H1 (cell line): ENCODE data around the gene NR2F1-AS1. TPM values are rescaled to one million over a fixed set of nuclear protein-coding genes. Genes with fewer than 3 reads are reported as not detected.

Source experiments
- CTCF ChIA-PET: fragments of 300-600 bp; sonication (Branson Sonifier 250); formaldehyde crosslinking; loops from one replicate; lab custom pipeline; 2021; ENCODE audit not compliant: partially characterized antibody; lab: Charles Lee
- POLR2A ChIA-PET: fragments of 300-600 bp; sonication (Branson Sonifier 250); formaldehyde crosslinking; loops from one replicate; lab custom pipeline; 2021; ENCODE audit warnings: inconsistent platforms; ENCODE audit not compliant: partially characterized antibody; lab: Charles Lee
- DNase-seq, 2 experiments: peaks; one replicate each; pipeline versions ENCODE4 v3.0.0 to v3.0.0-alpha.2; 2010 to 2022; ENCODE audit warnings: low spot score in 2 of 2, low read depth in 1 of 2, mixed read lengths in 1 of 2
- FAIRE-seq: peaks from 2 replicates; lab custom pipeline; 2011; peaks lifted over from hg19 to GRCh38; lab: Jason Lieb, UNC
- H2AFZ ChIP-seq: 2 replicates; pipeline ENCODE4 v1.8.1; 2012; ENCODE audit warnings: low read length, inconsistent platforms
- H2AK5ac ChIP-seq: 2 replicates; pipeline ENCODE4 v1.6.1; 2013; ENCODE audit warnings: low read depth, low read length
- H2BK120ac ChIP-seq: replicated peaks from 2 replicates; pipeline ENCODE3; 2013; ENCODE audit warnings: low read depth, low read length, inconsistent platforms
- H2BK12ac ChIP-seq: 2 replicates; pipeline ENCODE4 v1.6.1; 2013; ENCODE audit warnings: low read depth, low read length
- H2BK15ac ChIP-seq: 2 replicates; pipeline ENCODE4 v1.6.1; 2013; ENCODE audit warnings: low read length
- H2BK20ac ChIP-seq: 2 replicates; pipeline ENCODE4 v1.6.1; 2013; ENCODE audit warnings: low read length
- H2BK5ac ChIP-seq: 2 replicates; pipeline ENCODE4 v1.6.1; 2013; ENCODE audit warnings: low read depth, low read length
- H3K14ac ChIP-seq: 2 replicates; pipeline ENCODE4 v1.6.1; 2013; ENCODE audit warnings: inconsistent platforms; ENCODE audit not compliant: insufficient read length
- H3K18ac ChIP-seq: 2 replicates; pipeline ENCODE4 v1.6.1; 2013; ENCODE audit warnings: low read length; ENCODE audit errors: extremely low read depth
- H3K23ac ChIP-seq: 2 replicates; pipeline ENCODE4 v1.6.1; 2013; ENCODE audit warnings: inconsistent platforms; ENCODE audit not compliant: insufficient read length
- H3K23me2 ChIP-seq: 2 replicates; pipeline ENCODE4 v1.6.1; 2013; ENCODE audit warnings: low read depth, low read length
- H3K27ac ChIP-seq: 2 replicates; pipeline ENCODE4 v1.6.1; 2011; ENCODE audit warnings: low read depth, low read length, inconsistent platforms
- H3K27me3 ChIP-seq, 4 experiments: replicated peaks in 1 of 4; 1 replicate in 1 of 4; 2 replicates in 3 of 4; pipeline versions ENCODE4 v1.6.1 to v1.8.1; 2011 to 2013; ENCODE audit warnings: low read length in 3 of 4, mild to moderate bottlenecking in 3 of 4, inconsistent platforms in 2 of 4, mixed read lengths in 2 of 4, moderate library complexity in 1 of 4; ENCODE audit not compliant: control insufficient read depth in 3 of 4, insufficient read depth in 3 of 4; ENCODE audit errors: extremely low read depth in 1 of 4
- H3K36me3 ChIP-seq, 4 experiments: 2 replicates each; pipeline versions ENCODE4 v1.6.1 to v1.8.1; 2011 to 2013; ENCODE audit warnings: mild to moderate bottlenecking in 4 of 4, low read length in 3 of 4, moderate library complexity in 2 of 4, control low read depth in 1 of 4, inconsistent platforms in 1 of 4; ENCODE audit not compliant: insufficient read depth in 4 of 4, control insufficient read depth in 2 of 4
- H3K4ac ChIP-seq: replicated peaks from 2 replicates; pipeline ENCODE3; 2013; ENCODE audit warnings: low read length, low read depth, mixed read lengths, inconsistent platforms; ENCODE audit not compliant: insufficient read length
- H3K4me1 ChIP-seq, 4 experiments: replicated peaks in 1 of 4; 1 replicate in 1 of 4; 2 replicates in 3 of 4; pipeline versions ENCODE4 v1.6.1 to v1.8.1; 2011 to 2013; ENCODE audit warnings: low read length in 3 of 4, inconsistent platforms in 2 of 4, mixed read lengths in 1 of 4; ENCODE audit not compliant: insufficient read depth in 4 of 4, control insufficient read depth in 3 of 4
- H3K4me2 ChIP-seq, 2 experiments: 2 replicates each; pipeline versions ENCODE4 v1.6.1 to v1.8.1; 2011 to 2013; ENCODE audit warnings: low read depth in 2 of 2, low read length in 2 of 2, control low read depth in 1 of 2, inconsistent platforms in 1 of 2, mild to moderate bottlenecking in 1 of 2; ENCODE audit not compliant: insufficient read depth in 1 of 2
- H3K4me3 ChIP-seq, 4 experiments: fragments of 200-600, 300-600 bp in 1 of 4; sonication (generic), shearing (Covaris generic), sonication (Bioruptor Twin) in 1 of 4; 2 replicates each; pipeline versions ENCODE4 v1.5.1 to v1.8.1; 2011 to 2016; ENCODE audit warnings: low read length in 4 of 4, low read depth in 3 of 4, control low read depth in 2 of 4, inconsistent platforms in 2 of 4, mild to moderate bottlenecking in 2 of 4, mixed read lengths in 1 of 4, moderate library complexity in 1 of 4; ENCODE audit not compliant: insufficient read depth in 2 of 4; ENCODE audit errors: extremely low read depth in 1 of 4
- H3K56ac ChIP-seq: replicated peaks from 2 replicates; pipeline ENCODE3; 2013; ENCODE audit warnings: low read depth, mild to moderate bottlenecking, mixed read lengths, low read length, inconsistent platforms; ENCODE audit not compliant: insufficient read length
- H3K79me1 ChIP-seq: 2 replicates; pipeline ENCODE4 v1.6.1; 2013; ENCODE audit warnings: low read depth, low read length, control low read depth
- H3K79me2 ChIP-seq, 2 experiments: 2 replicates each; pipeline versions ENCODE4 v1.6.1 to v1.8.1; 2012 to 2013; ENCODE audit warnings: low read length in 2 of 2, mild to moderate bottlenecking in 2 of 2, inconsistent platforms in 1 of 2; ENCODE audit not compliant: insufficient read depth in 2 of 2, control insufficient read depth in 1 of 2
- H3K9ac ChIP-seq, 4 experiments: replicated peaks in 1 of 4; 1 replicate in 1 of 4; 2 replicates in 3 of 4; pipeline versions ENCODE4 v1.6.1 to v1.8.1; 2011 to 2013; ENCODE audit warnings: low read depth in 3 of 4, low read length in 3 of 4, control low read depth in 2 of 4, mild to moderate bottlenecking in 2 of 4, moderate library complexity in 2 of 4, inconsistent platforms in 1 of 4; ENCODE audit errors: extremely low read depth in 1 of 4
- H3K9me3 ChIP-seq, 2 experiments: 2 replicates each; pipeline versions ENCODE4 v1.6.1 to v1.8.1; 2012 to 2013; ENCODE audit warnings: mild to moderate bottlenecking in 2 of 2, moderate library complexity in 2 of 2, control low read depth in 1 of 2, inconsistent platforms in 1 of 2, low read depth in 1 of 2, low read length in 1 of 2, mixed read lengths in 1 of 2; ENCODE audit not compliant: insufficient read depth in 2 of 2
- H4K20me1 ChIP-seq, 2 experiments: replicated peaks in 1 of 2; 2 replicates each; pipeline versions ENCODE3 to v1.8.1; 2011 to 2013; ENCODE audit warnings: inconsistent platforms in 2 of 2, low read length in 2 of 2, mild to moderate bottlenecking in 1 of 2; ENCODE audit not compliant: insufficient read depth in 2 of 2, control insufficient read depth in 1 of 2
- H4K5ac ChIP-seq: 2 replicates; pipeline ENCODE4 v1.6.1; 2013; ENCODE audit warnings: low read length, low read depth, mixed read lengths, inconsistent platforms; ENCODE audit not compliant: insufficient read length
- H4K8ac ChIP-seq: 2 replicates; pipeline ENCODE4 v1.8.0; 2013; ENCODE audit warnings: mild to moderate bottlenecking, moderate library complexity, low read length, inconsistent platforms; ENCODE audit not compliant: insufficient read depth; ENCODE audit errors: extremely low read depth
- H4K91ac ChIP-seq: replicated peaks from 2 replicates; pipeline ENCODE3; 2013; ENCODE audit warnings: low read length, mixed read lengths, inconsistent platforms; ENCODE audit not compliant: insufficient read length
- CBX8 ChIP-seq: fragments of 300-800, 300-1000 bp; sonication (generic); IDR thresholded peaks from 2 replicates; pipeline ENCODE4 v1.7.1; 2016; ENCODE audit warnings: low read depth, low read length, borderline replicate concordance
- EZH2 ChIP-seq: fragments of 200-600 bp; sonication (generic); IDR thresholded peaks from 2 replicates; pipeline ENCODE4 v1.7.1; 2012; ENCODE audit warnings: low read depth, mild to moderate bottlenecking, moderate library complexity, low read length, inconsistent platforms; ENCODE audit not compliant: severe bottlenecking
- TAF1 ChIP-seq: IDR thresholded peaks from 2 replicates; pipeline ENCODE4 v1.6.1; 2011; ENCODE audit warnings: mild to moderate bottlenecking, low read depth, low read length
- WGBS, 2 experiments: shearing (Covaris generic) in 1 of 2; methylation state at CpG; one replicate each; pipeline versions ENCODE4 v1.1.6 to v1.1.7; 2013 to 2015; ENCODE audit warnings: low lambda C conversion rate in 2 of 2, mixed read lengths in 2 of 2, inconsistent platforms in 1 of 2, low coverage in 1 of 2, missing lambda C conversion rate in 1 of 2; ENCODE audit not compliant: insufficient replicate concordance in 2 of 2, insufficient coverage in 1 of 2, insufficient read length in 1 of 2; ENCODE audit errors: extremely low coverage in 1 of 2, missing lambda C conversion rate in 1 of 2; 5-methylcytosine and 5-hydroxymethylcytosine counted together
- polyA plus RNA-seq, 7 experiments: library from polyadenylated mRNA; depleted of rRNA in 3 of 7; stranded (reverse) in 5 of 7; unstranded in 2 of 7; fragments of >200 nt in 5 of 7; fragments of 200-250 nt in 2 of 7; gene quantifications; 1 replicate in 5 of 7; 2 replicates in 1 of 7; 4 replicates in 1 of 7; pipeline versions ENCODE4 v1.2.1 to v1.2.3, GENCODE V29; 2011 to 2013; ENCODE audit warnings: missing spikeins in 2 of 7, mixed read lengths in 2 of 7
- total RNA-seq: library from RNA; stranded (reverse); fragmentation: NEBNext Ultra II Directional; extraction: Animal tissue kit (Norgen Biotek cat#: 25700); gene quantifications from 2 replicates; pipeline ENCODE4 v1.2.1, GENCODE V29; 2021

The NR2F1-AS1 gene
- total and polyA plus RNA-seq, 2 of the 8 experiments (the other 6 are each of a cell fraction or from before 2014, with no cell fraction given), result 1.6 to 5.6 TPM

- H2BK12ac ChIP-seq, result no peak overlapping the region
- ChIA-PET CTCF (interaction anchor here (1.4 to 4.5 kb wide), 5 partner anchors 10 to 212 kb away, joined by 5 to 15 read pairs (median 9); no protein-coding TSS in a partner anchor), POLR2A (interaction anchor here (2.0 kb wide), 1 partner anchor 12 kb away, joined by 10 read pairs; no protein-coding TSS in a partner anchor)
- peaks cover 0 to 7% (median 0%) of the 10 kb centered on the region in 4 experiments; a peak in 1 of 8 replicates for H3K36me3 ChIP-seq
- no peak overlapping the region for H4K8ac ChIP-seq
- H3K79me1 ChIP-seq, result no peaks in the 10 kb centered on the region
- H3K9me3 ChIP-seq, result no peaks in the 10 kb centered on the region
- no peaks in the 10 kb centered on the region; the same call in 1 of the 2 replicates for H3K23me2 ChIP-seq
- H2AK5ac ChIP-seq, result no peak overlapping the region
- H2BK120ac ChIP-seq, result no peak overlapping the region
- no peak overlapping the region for H3K18ac ChIP-seq
- H2BK20ac ChIP-seq, result no peak overlapping the region
- H2BK15ac ChIP-seq, result no peak overlapping the region
- H4K5ac ChIP-seq, result no peak overlapping the region
- FAIRE-seq, result no peak
- WGBS, 2 experiments, result 49% methylated on average over 6 of the region's 6 CpGs; no CpG with 5 or more reads in 1 of the 2 experiments
- no peak overlapping the region for H3K4me3 ChIP-seq
- no peak overlapping the region for H2AFZ ChIP-seq
- H3K4me2 ChIP-seq, result peak overlapping the region in 1 of 2 experiments; percentile 31; a peak in 1 of 4 replicates
- no peaks in the 10 kb centered on the region for H3K79me2 ChIP-seq
- no peak overlapping the region for H3K23ac ChIP-seq
- H3K4ac ChIP-seq, result no peak overlapping the region
- peaks cover 0 to 17% (median 12%) of the 10 kb centered on the region in 4 experiments; a peak in 5 of 7 replicates for H3K4me1 ChIP-seq
- H4K91ac ChIP-seq, result no peak overlapping the region
- peaks cover 87 to 99% (median 94%) of the 10 kb centered on the region in 4 experiments for H3K27me3 ChIP-seq
- H3K56ac ChIP-seq, result no peak overlapping the region
- no peak overlapping the region for H3K14ac ChIP-seq
- no peak overlapping the region for H3K27ac ChIP-seq
- H3K9ac ChIP-seq, result no peak overlapping the region
- peaks cover 19 to 36% of the 10 kb centered on the region in 2 experiments for H4K20me1 ChIP-seq
- TF ChIP-seq EZH2 (peak; percentile 14), TAF1 (no peak), CBX8 (peak; percentile 88; the same call in 1 of the 2 replicates)
- TF ChIP-seq, all 59 proteins: peak for 2
- no peak overlapping the region for H2BK5ac ChIP-seq
- no peak for DNase-seq
Observed at GRCh38 chr5:93589152-93589828, 8.3 kb upstream of the NR2F1-AS1 start.
